Frontal cortex (tissue), 4 donors: ENCODE measurements around the gene POC1A. TPM values are rescaled to one million over a fixed set of nuclear protein-coding genes. Genes with fewer than 3 reads are reported as not detected.

Experiments
- DNase-seq, 2 donors: peaks; one replicate each; pipeline ENCODE4 v3.0.0; 2012; ENCODE audit warnings: low spot score in 2 of 2
- FAIRE-seq: peaks from 2 replicates; lab custom pipeline; 2012; peaks lifted over from hg19 to GRCh38; lab: Jason Lieb, UNC
- total RNA-seq: library from RNA; depleted of rRNA; stranded (reverse); fragments of >200 nt; gene quantifications from one replicate; pipeline ENCODE4 v1.2.3, GENCODE V29; 2014
- donor health status: control.
- donor health status: control.
- donor health status: control.

Gene POC1A
- total RNA-seq, 1 donor from 2014 or later = 2.4 TPM

- DNase-seq = no peak
- FAIRE-seq = no peak
Measured at GRCh38 chr3:52110502-52110901, 43.7 kb downstream of the POC1A start.

DNA sequence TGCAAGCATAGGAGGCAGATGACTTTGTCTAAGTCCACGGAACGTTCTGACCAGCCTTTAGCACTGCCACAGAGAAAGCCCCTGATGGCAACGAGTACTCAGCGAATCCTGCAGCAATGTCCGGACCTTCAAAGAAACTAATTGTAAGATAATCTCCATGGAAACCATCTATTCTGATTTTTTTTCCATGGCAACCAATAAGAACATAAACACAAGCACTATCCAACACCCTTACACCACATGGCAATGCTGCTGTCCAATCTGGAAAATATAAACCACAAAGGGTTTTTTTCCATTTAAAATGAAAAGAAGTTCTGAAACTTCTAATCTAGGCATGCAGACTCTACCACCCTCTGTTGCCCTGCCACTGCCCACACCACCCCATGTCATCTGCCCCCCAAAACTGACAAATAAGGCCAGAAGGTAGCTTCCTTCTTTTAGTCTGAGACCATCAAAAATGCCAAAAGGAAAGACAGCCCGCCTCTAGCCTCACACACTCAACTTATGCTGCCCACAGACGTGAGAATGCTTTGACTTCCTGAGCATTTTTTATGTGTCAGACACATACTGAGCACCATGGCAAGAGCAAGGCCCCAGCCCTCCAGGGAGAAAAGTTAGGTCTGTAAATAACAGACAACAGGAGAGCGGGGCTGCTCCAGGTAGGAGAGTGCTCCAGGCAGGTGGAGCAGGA, 44.5 kb downstream of the POC1A start:
- FAIRE-seq (no peak), DNase-seq (no peak)

- DNase-seq (peak in 1 of 2 donors; percentile 51), FAIRE-seq (no peak)
Measured at GRCh38 chr3:52108302-52109232, 45.7 kb downstream of the POC1A start.

DNA sequence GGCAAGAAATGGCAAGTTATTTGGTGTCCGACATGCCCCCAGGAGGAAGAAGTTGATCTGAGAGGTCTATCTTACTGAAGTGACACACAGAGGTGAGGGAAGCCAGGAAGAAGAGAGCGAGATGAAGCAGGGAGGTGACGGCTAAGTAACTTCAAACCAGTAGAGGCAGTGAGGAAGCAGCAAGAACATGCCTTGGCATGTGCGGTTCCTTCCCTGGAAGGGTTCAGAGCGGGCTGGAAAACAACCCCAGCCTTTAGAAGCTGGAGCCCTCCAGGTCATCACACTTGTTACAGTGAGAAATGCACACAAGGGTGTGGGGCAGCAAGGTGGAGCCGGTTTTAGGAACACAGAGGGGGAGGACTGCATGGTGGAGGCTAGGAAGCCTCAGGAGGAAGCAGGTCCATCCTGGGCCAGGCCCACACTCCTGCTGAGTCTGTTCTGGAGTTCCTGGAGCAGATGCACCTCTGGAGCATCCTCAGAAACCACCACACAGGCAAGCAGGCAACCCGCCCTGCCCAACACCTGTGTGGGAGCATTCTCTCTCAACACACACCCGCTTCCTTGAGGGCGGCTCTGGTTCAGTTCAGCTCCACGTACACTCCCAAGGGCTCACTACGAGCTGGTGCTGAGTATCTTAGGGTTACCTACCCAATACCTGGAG, 47.1 kb downstream of the POC1A start:
- DNase-seq (no peak), FAIRE-seq (no peak)

DNA sequence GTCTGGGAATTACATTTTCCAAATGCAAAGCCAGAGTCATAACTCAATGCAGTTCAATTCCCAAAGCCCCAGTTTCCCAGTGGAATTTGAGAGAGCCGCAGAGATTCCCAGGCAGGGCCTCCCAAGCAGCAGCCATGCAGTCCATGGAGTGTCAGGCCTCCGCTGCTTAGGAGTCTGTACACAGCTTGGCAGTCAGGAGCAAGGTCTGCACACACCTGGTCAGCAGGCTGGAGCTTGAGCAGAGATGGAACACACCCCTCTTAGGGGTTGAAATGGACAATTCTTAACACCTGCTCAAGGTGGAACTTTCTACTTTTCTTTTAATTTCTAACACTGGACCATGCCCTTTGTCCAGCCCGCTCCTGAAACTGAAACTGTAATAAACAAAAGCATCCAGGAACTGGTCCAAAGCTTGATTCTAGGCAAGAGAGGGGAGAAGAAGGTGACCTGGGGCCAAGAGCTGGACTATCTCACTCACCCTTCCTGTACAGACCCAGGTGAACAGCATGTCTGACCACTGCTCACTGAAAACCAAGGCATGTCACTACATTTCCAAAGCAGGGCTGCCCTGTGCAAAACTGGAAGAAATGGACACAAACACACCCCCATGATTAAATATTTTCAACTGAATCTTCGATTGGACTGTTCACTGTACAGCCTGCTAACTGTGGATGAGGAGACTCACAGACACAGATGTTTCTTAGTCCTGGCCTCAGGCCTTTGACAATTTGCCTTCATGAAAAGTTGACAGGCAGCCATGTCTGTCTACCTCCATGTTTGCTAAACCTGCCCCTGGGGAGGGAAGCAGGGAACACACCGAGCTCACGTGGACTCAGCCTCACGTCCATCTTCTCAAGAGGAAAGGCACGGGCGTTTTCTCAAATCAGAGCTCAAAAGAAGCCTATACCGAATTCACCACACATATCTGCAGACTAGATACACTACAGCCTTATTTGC, 49.3 kb downstream of the POC1A start:
- FAIRE-seq (no peak), DNase-seq (no peak)

DNA sequence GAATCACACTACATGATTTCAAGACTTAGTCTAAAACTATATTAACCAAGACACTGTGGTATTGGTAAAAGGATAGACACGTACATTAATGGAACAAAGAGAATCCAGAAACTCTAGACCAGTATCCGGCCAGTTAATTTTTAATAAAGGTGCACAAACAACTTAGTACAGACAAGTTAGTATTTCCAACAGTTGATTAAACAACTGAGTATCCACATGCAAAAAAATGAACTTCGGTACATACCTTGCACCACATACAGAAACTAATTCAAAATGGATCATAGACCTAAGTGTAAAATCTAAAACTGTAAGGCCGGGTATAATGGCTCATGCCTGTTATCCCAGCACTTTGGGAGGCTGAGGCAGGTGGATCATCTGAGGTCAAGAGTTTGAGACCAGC, 51.3 kb downstream of the POC1A start:
- DNase-seq (no peak), FAIRE-seq (no peak)

DNA sequence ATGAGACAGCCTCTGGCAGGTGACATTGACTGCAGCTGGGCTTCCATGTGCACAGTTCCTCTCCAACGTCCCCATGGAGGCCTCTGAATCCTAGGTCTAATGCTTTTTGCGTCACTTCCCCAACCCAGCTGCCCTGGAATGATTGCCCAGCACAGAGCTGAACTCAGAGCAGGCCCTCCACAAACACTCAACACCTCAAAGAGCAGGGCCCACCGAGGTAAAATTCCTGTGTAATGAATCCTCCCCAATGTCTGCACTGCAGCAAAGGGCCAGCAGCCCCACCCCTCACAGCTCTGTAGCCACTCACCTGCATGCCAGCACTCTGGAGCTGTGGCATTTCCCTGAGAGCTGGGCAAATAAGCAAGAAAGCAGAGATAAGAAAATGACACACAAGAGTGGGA, 55.2 kb downstream of the POC1A start:
- DNase-seq (no peak), FAIRE-seq (no peak)

DNA sequence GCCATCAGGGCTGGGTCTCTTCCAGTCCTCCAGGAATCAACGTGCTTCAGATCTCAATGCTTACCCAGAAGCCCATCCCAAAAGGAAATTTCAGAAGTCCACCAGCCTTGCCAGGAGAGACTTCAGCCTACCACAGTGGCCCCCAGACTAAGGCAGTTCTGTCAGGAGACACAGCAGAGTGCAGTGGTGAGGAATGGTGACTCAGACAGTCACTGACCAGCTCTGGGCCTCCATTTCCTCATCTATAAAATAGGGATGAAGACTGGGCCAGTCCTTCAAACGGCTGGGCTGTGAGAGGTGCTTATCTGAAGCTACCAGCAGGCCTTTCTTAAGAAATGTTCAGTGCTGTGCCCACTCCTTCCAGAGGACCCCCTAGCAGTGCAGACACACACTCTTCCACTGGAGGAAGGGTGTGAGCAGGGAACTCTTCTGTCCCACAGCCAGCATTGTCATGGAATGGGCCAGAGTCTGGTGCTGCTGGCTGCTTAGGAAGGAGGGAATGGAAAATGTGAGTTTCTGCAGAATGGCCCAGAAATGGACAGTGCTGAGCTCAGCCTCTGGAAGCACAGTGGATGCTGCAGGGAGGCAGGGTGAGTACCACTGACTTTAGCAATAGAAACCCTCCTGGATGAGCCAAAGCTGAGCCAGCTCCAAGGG, 56.2 kb downstream of the POC1A start:
- DNase-seq (no peak), FAIRE-seq (no peak)

- no peak for FAIRE-seq
- DNase-seq = no peak
Measured at GRCh38 chr3:52095990-52096775, 58.0 kb downstream of the POC1A start.

DNA sequence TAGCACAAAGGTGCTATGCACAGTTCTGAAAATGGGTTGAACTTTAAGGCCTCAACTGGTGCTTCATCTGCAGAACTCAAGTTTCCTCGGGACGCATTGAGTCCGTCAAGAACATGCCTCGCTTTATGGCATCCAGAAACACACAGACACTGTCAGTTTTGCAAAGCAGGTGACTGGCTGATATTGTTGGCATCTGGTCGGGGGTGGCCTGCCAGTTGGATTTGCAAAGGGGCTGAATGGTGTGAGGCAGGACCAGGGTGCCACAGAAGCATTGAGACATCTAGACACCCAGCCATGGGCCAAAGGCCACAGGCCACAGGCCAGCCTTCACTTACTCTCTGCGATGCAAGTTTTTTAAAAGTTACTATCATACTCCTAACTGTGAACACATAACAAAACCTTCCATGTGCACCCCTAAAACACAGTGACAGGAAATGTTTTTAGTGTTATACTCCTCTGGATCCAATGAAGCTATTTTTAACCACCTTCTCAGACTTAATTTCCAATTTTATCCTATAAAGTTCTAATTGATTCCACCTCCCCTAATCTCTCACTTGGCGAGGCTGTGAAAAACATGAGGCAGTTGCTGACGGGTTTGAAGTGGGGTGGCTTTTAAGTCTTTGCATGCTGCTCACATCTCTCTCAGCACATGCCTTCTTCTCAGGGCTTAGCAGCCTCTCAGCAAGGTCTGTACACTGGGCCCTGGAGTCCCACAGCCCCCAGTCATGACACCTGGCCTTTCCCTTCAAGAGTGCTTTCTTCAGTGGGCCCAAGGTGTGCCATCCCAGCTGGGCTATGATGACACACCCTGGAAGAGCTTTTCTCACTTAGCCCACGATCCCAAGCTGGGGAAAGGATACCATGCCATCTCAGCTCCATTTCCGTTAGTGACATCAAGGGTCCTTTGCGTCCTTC, 59.4 kb downstream of the POC1A start:
- DNase-seq (no peak), FAIRE-seq (no peak)

GRCh38 chr3:52093756-52094545, 60.3 kb downstream of the POC1A start:
- DNase-seq (no peak), FAIRE-seq (no peak)

DNA sequence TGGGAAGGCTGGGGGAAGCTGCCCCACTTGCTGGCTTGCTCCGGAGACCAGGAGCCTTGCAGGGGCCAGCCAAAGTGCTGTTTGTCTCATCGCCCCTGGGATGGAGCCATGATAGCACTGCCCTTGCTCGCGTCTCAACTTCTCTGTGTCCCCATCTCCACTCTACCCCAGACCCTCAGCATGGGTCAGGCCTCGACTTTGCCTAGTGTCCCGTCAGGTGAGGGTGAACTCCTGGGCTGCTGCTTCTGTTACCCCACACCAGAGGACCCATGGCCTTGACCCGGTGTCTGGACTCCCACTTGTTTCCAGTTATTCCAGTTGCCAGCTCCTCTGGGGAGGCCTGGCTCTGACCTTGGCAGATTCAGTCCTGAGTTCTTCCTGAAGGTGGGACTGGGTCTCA, 61.3 kb downstream of the POC1A start:
- DNase-seq = no peak
- FAIRE-seq = no peak

- FAIRE-seq (no peak), DNase-seq (no peak)
Measured at GRCh38 chr3:52092271-52092660, 62.0 kb downstream of the POC1A start.

- DNase-seq (no peak), FAIRE-seq (no peak)
Measured at GRCh38 chr3:52091586-52092270, 62.5 kb downstream of the POC1A start.

- FAIRE-seq (no peak), DNase-seq (no peak)
Measured at GRCh38 chr3:52090933-52091468, 63.2 kb downstream of the POC1A start.
